CD4-positive, alpha-beta T cell (primary cell): ENCODE measurements around the gene RPGRIP1. TPM values are rescaled to one million over a fixed set of nuclear protein-coding genes. Genes with fewer than 3 reads are reported as not detected.

Experiments
- ATAC-seq: fragments of 200-7000 bp; cut with Tn5 transposase; one replicate; pipeline ENCODE4 v1.10.0; 2022; ENCODE audit warnings: mild to moderate bottlenecking; ENCODE audit not compliant: poor library complexity
- CTCF ChIA-PET: fragments of 350-600 bp; sonication (Branson Sonifier 250); formaldehyde crosslinking; loops from one replicate; lab custom pipeline; 2021; ENCODE audit warnings: antibody characterized with exemption, inconsistent platforms; lab: Charles Lee
- POLR2A ChIA-PET: fragments of 350-600 bp; sonication (Branson Sonifier 250); formaldehyde crosslinking; loops from one replicate; lab custom pipeline; 2021; ENCODE audit warnings: antibody characterized with exemption, inconsistent platforms; lab: Charles Lee
- DNase-seq, 14 experiments: peaks; one replicate each; pipeline ENCODE4 v3.0.0-alpha.2; 2013 to 2020; ENCODE audit warnings: mixed read lengths in 2 of 14
- H3K27ac ChIP-seq, 2 donors: one replicate each; pipeline versions ENCODE4 v1.5.1 to v1.7.0; 2013; ENCODE audit warnings: low read length in 2 of 2, low read depth in 1 of 2, mild to moderate bottlenecking in 1 of 2
- H3K27me3 ChIP-seq, 2 experiments: 1 replicate in 1 of 2; 2 replicates in 1 of 2; pipeline versions ENCODE4 v1.6.1 to v1.7.0; 2013; ENCODE audit warnings: low read length in 2 of 2, control low read depth in 1 of 2, mild to moderate bottlenecking in 1 of 2, moderate library complexity in 1 of 2; ENCODE audit not compliant: insufficient read depth in 2 of 2, control insufficient read depth in 1 of 2
- H3K36me3 ChIP-seq: one replicate; pipeline ENCODE4 v1.6.1; 2013; ENCODE audit warnings: low read length, control low read depth; ENCODE audit not compliant: insufficient read depth
- H3K4me1 ChIP-seq: one replicate; pipeline ENCODE4 v1.6.1; 2013; ENCODE audit warnings: low read length, control low read depth; ENCODE audit not compliant: insufficient read depth
- H3K4me3 ChIP-seq: one replicate; pipeline ENCODE4 v1.5.1; 2013; ENCODE audit warnings: mild to moderate bottlenecking, low read length, moderate library complexity
- H3K9me3 ChIP-seq, 2 experiments: 1 replicate in 1 of 2; 2 replicates in 1 of 2; pipeline versions ENCODE4 v1.6.1 to v1.7.0; 2013; ENCODE audit warnings: low read length in 2 of 2, mild to moderate bottlenecking in 2 of 2, control low read depth in 1 of 2, moderate library complexity in 1 of 2; ENCODE audit not compliant: control insufficient read depth in 1 of 2, insufficient read depth in 1 of 2
- H3K27ac Mint-ChIP-seq: one replicate; pipeline ENCODE4 v1.8.0; 2020; ENCODE audit warnings: mixed read lengths
- H3K27me3 Mint-ChIP-seq: one replicate; pipeline ENCODE4 v1.8.0; 2021; ENCODE audit warnings: mixed read lengths
- H3K36me3 Mint-ChIP-seq: one replicate; pipeline ENCODE4 v1.8.0; 2021; ENCODE audit warnings: low read depth, mixed read lengths
- H3K4me1 Mint-ChIP-seq: one replicate; pipeline ENCODE4 v1.8.0; 2021; ENCODE audit warnings: low read depth, mixed read lengths
- H3K4me3 Mint-ChIP-seq: one replicate; pipeline ENCODE4 v1.8.0; 2020; ENCODE audit warnings: mild to moderate bottlenecking, mixed read lengths
- H3K9me3 Mint-ChIP-seq: one replicate; pipeline ENCODE4 v1.8.0; 2020; ENCODE audit warnings: mixed read lengths
- CTCF ChIP-seq: fragments of 200-600 bp; IDR thresholded peaks from one replicate; pipeline ENCODE4 v1.8.0; 2022; ENCODE audit warnings: antibody characterized with exemption, mild to moderate bottlenecking
- intact Hi-C, 2 experiments: fragments of 100-400 bp; cut with DNase I in 1 of 2; cut with micrococcal nuclease in 1 of 2; formaldehyde crosslinking; loops; one replicate each; pipeline versions ENCODE4 v1.15.1 to v1.9.0; 2023 to 2025; cut with DNase I, micrococcal nuclease
- total RNA-seq, 174 experiments: library from RNA in 2 of 174; stranded (reverse) in 2 of 174; gene quantifications; one replicate each; pipeline ENCODE4 v1.2.3 and lab custom pipeline; 2021 to 2026

Gene RPGRIP1
- total RNA-seq, 2 experiments from 2014 or later: not detected

GRCh38 chr14:21309956-21310355 is 30.1 kb downstream of the RPGRIP1 start:
- ChIA-PET POLR2A (interaction anchor here (1.3 kb wide), 1 partner anchor 45 kb away, joined by 3 read pairs; no protein-coding TSS in a partner anchor), CTCF (interaction anchor here (2.0 kb wide), 1 partner anchor 8 kb away, joined by 5 read pairs; no protein-coding TSS in a partner anchor)
- peaks cover 13% of the 10 kb centered on the region for H3K4me1 ChIP-seq
- no peaks in the 10 kb centered on the region for H3K9me3 ChIP-seq
- no peak overlapping the region for H3K27ac ChIP-seq
- no peak for DNase-seq
- Mint-ChIP-seq H3K27me3 (no peaks in the 10 kb centered on the region), H3K4me1 (peaks cover 24% of the 10 kb centered on the region), H3K27ac (no peak overlapping the region), H3K36me3 (no peaks in the 10 kb centered on the region), H3K4me3 (no peak overlapping the region), H3K9me3 (no peaks in the 10 kb centered on the region)
- ATAC-seq: no peak
- H3K4me3 ChIP-seq: no peak overlapping the region
- no peaks in the 10 kb centered on the region for H3K36me3 ChIP-seq
- peaks cover 0 to 3% of the 10 kb centered on the region in 2 experiments for H3K27me3 ChIP-seq
- no peak for TF ChIP-seq CTCF
- intact Hi-C loops: loop anchor here (2.0 kb wide), 1 partner anchor 41 kb away; the partner anchor contains the start of gene HNRNPC (in 2 of the 2)

DNA sequence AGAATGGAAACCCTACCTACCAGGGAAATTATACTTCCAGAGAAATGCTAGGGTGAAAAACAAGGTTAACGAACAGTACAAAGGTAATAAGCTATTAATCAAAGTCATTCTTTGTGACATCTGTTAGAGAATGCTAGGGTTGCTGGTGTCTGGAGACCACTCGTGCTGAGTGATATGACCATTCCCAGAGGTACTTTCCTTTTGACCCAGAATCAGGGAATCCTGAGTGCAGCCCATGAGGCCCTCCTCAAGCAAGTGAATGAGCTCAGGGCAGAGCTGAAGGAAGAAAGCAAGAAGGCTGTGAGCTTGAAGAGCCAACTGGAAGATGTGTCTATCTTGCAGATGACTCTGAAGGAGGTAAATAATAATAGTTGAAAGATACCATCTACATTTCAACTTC is 31.7 kb downstream of the RPGRIP1 start:
- no peak for TF ChIP-seq CTCF
- no peaks in the 10 kb centered on the region for H3K9me3 Mint-ChIP-seq
- peaks cover 24% of the 10 kb centered on the region for H3K4me1 Mint-ChIP-seq
- Histone ChIP-seq H3K36me3 (no peaks in the 10 kb centered on the region), H3K27me3 (peaks cover 0 to 3% of the 10 kb centered on the region in 2 experiments), H3K27ac (no peak overlapping the region), H3K9me3 (no peaks in the 10 kb centered on the region), H3K4me3 (no peak overlapping the region), H3K4me1 (peaks cover 13% of the 10 kb centered on the region)
- ChIA-PET CTCF (interaction anchor here (2.0 kb wide), 1 partner anchor 10 kb away, joined by 5 read pairs; no protein-coding TSS in a partner anchor), POLR2A (interaction anchor here (0.7 kb wide), 1 partner anchor 144 kb away, joined by 3 read pairs; the partner anchor contains the start of gene CHD8)
- no peaks in the 10 kb centered on the region for H3K27me3 Mint-ChIP-seq
- intact Hi-C loops: no loop called here
- no peaks in the 10 kb centered on the region for H3K36me3 Mint-ChIP-seq
- DNase-seq: no peak
- no peak overlapping the region for H3K27ac Mint-ChIP-seq
- H3K4me3 Mint-ChIP-seq: no peak overlapping the region
- no peak for ATAC-seq

- H3K4me3 ChIP-seq: no peak overlapping the region
- no peak overlapping the region for H3K27ac Mint-ChIP-seq
- H3K4me3 Mint-ChIP-seq: no peak overlapping the region
- H3K27me3 ChIP-seq: peaks cover 0 to 3% of the 10 kb centered on the region in 2 experiments
- CTCF ChIA-PET: no interaction called here
- ATAC-seq: no peak
- H3K9me3 ChIP-seq: no peaks in the 10 kb centered on the region
- H3K27ac ChIP-seq: no peak overlapping the region
- no peaks in the 10 kb centered on the region for H3K9me3 Mint-ChIP-seq
- POLR2A ChIA-PET: no interaction called here
- no peaks in the 10 kb centered on the region for H3K36me3 Mint-ChIP-seq
- intact Hi-C loops: no loop called here
- DNase-seq: no peak
- H3K4me1 Mint-ChIP-seq: peaks cover 10% of the 10 kb centered on the region
- no peaks in the 10 kb centered on the region for H3K36me3 ChIP-seq
- H3K27me3 Mint-ChIP-seq: peaks cover 4% of the 10 kb centered on the region
- peaks cover 11% of the 10 kb centered on the region for H3K4me1 ChIP-seq
- TF ChIP-seq CTCF: no peak
Measured at GRCh38 chr14:21313512-21313911, 33.6 kb downstream of the RPGRIP1 start.
